Fibroblast of skin of left biceps (primary cell): ENCODE measurements around the gene MASP2.
"Not testable (repeated sequence)": the region's sequence is repeated elsewhere in the genome, so short reads cannot be mapped to it uniquely, and the experiment has no call there.

Experiments used
- DNase-seq, 2 experiments: peaks; one replicate each; pipeline ENCODE4 v3.0.0-alpha.2; 2013; ENCODE audit warnings: low read depth in 2 of 2

MASP2 gene

GRCh38 chr1:11046625-11047365 lies at the start of gene MASP2:
Gene MASP2 (minus strand): TSS chr1:11047239. CDS start chr1:11047207, 32 bp downstream.
- DNase-seq, result no peak

DNA sequence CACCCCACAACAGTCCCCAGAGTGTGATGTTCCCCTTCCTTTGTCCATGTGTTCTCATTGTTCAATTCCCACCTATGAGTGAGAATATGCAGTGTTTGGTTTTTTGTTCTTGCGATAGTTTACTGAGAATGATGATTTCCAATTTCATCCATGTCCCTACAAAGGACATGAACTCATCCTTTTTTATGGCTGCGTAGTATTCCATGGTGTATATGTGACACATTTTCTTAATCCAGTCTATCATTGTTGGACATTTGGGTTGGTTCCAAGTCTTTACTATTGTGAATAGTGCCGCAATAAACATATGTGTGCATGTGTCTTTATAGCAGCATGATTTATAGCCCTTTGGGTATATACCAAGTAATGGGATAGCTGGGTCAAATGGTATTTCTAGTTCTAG lies 36.7 kb upstream of the MASP2 start:
- not testable (repeated sequence) for DNase-seq

DNA sequence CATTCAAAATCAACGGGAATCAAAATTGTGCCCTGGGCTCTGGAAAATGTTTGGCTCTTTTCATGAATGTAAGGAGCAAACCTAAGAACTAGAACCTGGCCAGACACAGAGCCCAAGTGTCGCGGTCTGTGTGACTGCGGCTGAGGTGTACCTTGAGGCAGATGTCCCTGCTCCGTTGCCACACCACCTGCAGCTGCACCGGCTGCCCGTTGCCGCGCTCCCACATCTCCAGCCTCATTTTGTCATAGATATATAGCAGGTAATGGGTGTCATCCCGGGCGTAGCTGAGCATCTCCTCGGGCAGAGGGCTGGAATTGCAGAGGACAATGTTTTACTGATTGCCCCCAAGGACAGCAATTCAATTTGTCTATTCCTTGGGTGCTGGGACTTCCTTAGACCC lies 33.9 kb upstream of the MASP2 start:
- no peak for DNase-seq

DNA sequence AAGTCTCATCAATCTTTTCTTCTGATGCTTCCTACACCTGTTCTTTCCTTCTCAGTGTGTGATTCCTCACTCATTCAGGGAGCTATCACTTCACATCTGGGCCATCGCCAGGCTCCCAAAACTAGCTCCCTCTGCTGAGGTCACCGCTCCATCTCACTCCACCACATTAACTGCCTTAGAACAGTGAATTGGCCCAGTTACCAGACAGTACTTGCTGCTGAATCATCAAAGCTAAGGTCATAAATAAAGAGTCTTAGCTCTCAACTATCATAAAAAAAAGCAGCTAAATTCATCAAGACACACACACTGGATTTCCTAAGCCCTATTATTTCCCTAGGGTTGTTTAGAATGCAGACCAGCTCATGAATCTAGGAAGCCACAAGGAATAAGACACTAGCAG lies 31.6 kb upstream of the MASP2 start:
- no peak for DNase-seq

- not testable (repeated sequence) for DNase-seq
Observed at GRCh38 chr1:11073398-11073797, 26.4 kb upstream of the MASP2 start.

DNA sequence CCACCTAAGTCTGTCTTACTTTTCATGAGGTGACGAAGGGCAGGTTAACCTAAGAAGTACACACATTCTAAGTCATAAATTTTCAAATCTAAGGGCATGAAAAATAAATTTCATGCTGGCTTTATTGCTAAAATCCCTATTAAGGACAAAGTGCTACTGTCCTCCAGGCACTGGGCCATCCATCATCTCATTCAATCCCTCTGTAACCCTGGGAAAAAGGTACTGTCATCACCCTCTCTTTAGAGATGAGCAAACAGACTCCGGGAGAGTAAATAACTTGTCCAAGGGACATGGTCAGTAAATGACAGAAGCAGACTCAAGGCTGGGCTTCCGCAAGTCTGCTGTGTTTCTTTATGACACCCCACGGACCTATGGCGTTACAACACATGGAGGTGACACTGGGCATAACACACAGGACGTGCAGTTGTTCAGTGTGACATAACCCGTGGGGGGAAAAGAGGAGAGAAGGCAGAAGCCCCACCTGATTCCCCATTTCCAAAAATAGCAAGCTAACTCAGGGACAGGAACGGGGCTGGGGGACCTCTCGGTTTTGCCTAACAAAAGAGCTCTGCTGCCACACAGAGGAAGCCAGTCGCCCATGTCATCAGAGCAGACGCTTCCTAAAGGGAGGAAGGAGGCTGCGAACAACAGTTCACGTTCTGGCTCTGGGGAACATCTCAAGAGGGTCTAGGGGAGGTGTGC lies 25.3 kb upstream of the MASP2 start:
- DNase-seq, result no peak

- no peak for DNase-seq
Observed at GRCh38 chr1:11071463-11072215, 24.6 kb upstream of the MASP2 start.

DNA sequence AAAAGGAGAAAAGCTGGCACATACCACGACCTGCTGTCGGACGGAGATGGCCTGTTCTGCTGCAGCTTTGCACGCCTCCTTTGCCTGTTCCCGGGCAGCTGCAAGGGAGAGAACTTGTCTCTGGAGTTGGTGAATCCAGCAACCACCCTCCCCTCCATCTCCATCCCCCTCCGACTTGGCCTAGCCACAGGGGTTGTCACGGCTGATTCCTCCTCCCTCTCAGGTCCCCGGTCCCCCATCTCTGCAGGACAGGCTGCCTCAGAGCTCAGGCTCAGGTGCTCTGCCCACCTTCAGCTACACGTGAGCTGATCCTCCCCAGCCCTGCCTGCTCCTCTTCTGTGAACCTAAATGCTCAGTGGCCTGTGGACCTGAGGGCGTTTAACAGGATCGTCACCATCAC lies 23.8 kb upstream of the MASP2 start:
- DNase-seq, result no peak

DNA sequence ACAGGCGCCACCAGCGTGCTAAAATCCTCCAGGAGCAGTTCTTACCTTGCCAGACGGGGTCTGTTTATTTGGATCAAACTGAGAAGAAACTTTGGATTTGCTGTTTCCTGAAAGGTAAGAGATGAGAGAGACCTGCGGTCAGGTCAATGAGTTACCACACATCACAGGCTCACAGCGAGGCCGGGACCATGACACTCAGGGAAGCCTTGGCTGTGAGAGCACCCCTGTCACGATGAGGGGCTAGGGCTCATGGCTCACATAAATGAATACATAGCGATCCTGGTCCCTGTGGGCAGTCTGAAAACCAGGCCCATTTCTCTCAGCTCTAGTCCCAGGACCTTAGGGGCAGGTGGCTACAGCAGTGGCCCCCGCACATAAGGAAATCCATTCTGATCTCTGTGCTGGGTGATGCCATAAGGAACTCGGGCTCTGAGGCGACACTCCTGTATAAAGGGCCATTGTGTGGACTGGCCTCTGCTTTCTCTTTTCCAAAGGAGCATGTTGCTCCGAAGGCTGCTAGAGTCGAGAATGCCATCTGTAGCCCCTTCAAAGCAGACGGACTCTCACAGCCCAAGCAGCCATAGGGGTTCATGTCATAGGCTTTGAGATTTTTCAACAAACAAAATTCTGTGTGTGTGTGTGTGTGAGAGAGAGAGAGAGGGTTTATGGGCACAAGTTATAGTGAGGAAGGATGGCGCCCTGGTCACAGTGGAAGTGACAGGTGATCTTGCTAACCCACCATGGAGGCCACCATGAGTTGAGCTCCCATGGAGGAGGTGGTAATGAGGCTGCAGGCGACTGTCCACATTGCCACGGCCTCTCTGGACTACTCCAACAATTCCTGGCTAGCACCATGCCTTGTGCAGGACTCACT lies 21.8 kb upstream of the MASP2 start:
- no peak for DNase-seq

- no peak for DNase-seq
Observed at GRCh38 chr1:11067716-11068599, 20.9 kb upstream of the MASP2 start.

DNA sequence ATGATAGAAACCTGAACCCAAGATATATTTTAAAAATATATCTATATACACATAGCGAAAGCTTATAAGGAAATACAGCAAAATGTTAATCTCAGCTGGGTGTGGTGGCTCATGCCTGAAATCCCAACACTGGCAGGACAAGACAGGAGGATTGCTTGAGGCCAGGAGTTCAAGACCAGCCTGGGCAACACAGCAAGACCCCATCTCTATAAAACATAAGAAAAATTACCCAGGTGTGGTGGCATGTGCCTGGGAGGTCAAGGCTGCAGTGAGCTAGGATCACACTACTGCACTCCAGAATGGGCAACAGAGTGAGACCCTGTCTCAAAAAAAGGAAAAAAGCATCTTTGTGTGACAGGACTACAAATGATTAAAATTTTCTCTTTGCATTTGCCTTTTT lies 18.8 kb upstream of the MASP2 start:
- no peak for DNase-seq

GRCh38 chr1:11064942-11065341 lies 17.9 kb upstream of the MASP2 start:
- no peak for DNase-seq

DNA sequence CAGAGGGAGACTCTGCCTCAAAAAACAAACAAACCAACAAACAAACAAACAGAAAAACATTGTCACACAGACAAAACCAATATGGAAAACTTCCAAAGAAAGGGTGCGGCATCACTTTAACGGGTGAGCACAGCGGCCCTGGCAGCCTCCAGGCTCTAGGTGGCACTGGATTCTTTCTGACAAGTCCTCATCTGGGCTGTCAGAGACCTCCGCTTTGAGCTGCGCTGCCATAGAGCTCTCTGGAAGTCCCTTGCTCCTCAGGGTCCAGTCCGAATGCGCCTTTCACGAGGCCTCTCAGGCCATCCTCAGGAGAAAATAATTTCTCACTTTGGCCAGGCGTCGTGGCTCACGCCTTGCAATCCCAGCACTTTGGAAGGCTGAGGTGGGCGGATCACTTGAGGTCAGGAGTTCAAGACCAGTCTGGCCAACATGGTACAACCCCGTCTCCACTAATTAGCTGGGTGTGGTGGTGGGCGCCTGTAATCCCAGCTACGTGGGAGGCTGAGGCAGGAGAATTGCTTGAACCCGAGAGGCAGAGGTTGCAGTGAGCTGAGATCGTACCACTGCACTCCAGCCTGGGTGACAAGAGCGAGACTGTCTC lies 17.0 kb upstream of the MASP2 start:
- not testable (repeated sequence) for DNase-seq

- DNase-seq, result no peak
Observed at GRCh38 chr1:11062965-11063401, 15.9 kb upstream of the MASP2 start.

DNA sequence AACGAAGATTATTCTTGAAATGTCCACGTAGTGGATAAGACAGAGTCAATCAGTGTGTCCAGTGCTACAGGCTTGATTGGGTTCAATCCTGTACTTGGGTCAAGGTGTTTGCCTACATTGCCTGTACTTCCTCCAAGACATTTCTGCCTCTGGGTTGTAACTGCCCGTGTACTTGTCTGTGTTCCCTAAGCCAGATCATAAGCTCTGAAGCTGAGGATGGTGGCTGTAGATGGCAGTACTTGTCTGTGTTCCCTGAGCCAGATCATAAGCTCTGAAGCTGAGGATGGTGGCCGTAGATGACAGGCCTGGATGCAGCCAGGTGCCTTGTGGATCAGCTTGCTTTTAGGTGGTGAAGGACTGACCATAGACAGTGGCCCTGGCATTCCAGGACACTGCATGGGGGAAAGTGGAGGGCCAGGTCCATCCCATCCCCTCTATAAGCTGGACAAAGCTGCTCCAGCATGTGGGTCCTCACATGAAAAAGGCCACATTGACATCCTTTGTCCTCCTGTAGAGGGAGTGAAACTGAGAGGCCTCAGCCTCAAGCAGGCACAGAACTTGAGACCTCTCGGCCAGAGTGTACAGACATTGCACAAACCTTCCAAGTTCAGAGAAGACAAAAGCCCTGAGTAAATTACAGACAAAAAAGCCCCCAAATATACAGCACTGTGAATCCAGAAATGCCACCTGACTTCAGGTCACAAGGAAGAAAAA lies 14.8 kb upstream of the MASP2 start:
- DNase-seq, result no peak

DNA sequence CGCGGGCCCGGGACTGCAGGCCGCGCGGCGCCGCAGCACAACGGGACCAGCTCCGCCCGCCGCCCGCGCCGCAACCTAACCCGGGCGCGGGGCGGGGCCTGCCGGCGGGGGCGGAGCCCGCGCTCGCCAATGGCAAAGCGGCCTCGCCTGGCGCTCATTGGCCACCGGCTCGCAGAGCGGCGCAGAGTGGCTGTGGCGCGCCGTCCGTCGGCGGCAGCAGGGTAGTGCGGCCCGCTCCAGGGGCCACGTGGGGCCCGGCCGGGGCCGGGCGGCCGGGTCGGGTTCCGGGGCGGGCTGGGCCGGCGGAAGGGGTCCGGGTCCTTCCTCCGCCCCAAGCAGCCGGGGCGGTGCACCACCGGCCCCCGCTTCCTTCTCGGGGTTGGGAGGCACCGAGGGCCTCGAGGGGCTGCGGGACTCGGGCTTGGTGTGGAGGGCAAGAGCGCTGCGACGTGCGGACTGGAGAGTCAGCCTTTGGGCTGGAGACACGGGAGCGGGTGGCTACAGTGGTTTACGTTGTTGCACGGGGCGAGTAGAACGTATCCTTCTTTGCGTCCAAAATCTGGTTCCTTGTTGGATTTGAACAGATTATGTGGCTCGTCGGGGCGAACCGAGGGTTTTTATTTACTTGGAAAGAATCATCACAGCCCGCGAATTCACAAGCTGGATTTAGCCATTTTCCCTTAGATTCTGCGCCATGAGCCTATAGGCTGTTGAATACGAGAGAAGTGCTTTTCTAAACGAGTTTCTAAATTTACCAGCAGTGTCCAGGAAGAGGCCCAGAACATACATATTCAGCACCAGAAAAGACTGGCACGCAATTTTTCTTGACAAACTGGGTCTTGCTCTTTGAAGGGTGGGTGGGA lies 13.2 kb upstream of the MASP2 start, which contains the start of gene SRM:
Gene SRM, minus strand, starts transcription at position 51 of the 863 bp plus-strand sequence. CDS start 75 bp downstream, outside the sequence.
- DNase-seq, result peak; percentile 72 to 73

- no peak for DNase-seq
Observed at GRCh38 chr1:11059155-11059967, 12.3 kb upstream of the MASP2 start.
